ENCODE measurements around the gene RNF149.
"Not testable (repeated sequence)": the region's sequence is repeated elsewhere in the genome, so short reads cannot be mapped to it uniquely, and the experiment has no call there.

RNF149 gene

GRCh38 chr2:101253703-101254450, 54.6 kb downstream of the RNF149 start:
- DNase-seq (ENCODE audit: low read depth): no peak

- DNase-seq (ENCODE audit: low read depth): peak; percentile 70
These were observed 55.3 kb downstream of the RNF149 start for GRCh38 chr2:101253013-101253702.

- peak; percentile 98 for DNase-seq (ENCODE audit: low read depth)
These were observed 56.0 kb downstream of the RNF149 start, which contains the start of gene CNOT11 for GRCh38 chr2:101252408-101253012. Gene CNOT11, plus strand, starts transcription at chr2:101252886. Its CDS starts 79 bp downstream, at chr2:101252965.

GRCh38 chr2:101251844-101252407, 56.6 kb downstream of the RNF149 start:
- no peak for DNase-seq (ENCODE audit: low read depth)

GRCh38 chr2:101251246-101251781, 57.2 kb downstream of the RNF149 start:
- DNase-seq (ENCODE audit: low read depth): not testable (repeated sequence)

- DNase-seq (ENCODE audit: low read depth): no peak
These were observed 58.7 kb downstream of the RNF149 start for GRCh38 chr2:101249826-101250225.

GRCh38 chr2:101248756-101249155, 59.7 kb downstream of the RNF149 start:
- DNase-seq (ENCODE audit: low read depth): not testable (repeated sequence)

- not testable (repeated sequence) for DNase-seq (ENCODE audit: low read depth)
These were observed 63.0 kb downstream of the RNF149 start for GRCh38 chr2:101245468-101245867.

- DNase-seq (ENCODE audit: low read depth): not testable (repeated sequence)
These were observed 63.6 kb downstream of the RNF149 start for GRCh38 chr2:101244899-101245298.

GRCh38 chr2:101244373-101244772, 64.1 kb downstream of the RNF149 start:
- not testable (repeated sequence) for DNase-seq (ENCODE audit: low read depth)

GRCh38 chr2:101241158-101241557, 67.3 kb downstream of the RNF149 start:
- DNase-seq (ENCODE audit: low read depth): no peak

GRCh38 chr2:101240694-101241093, 67.8 kb downstream of the RNF149 start:
- not testable (repeated sequence) for DNase-seq (ENCODE audit: low read depth)

GRCh38 chr2:101239760-101240118, 68.8 kb downstream of the RNF149 start:
- not testable (repeated sequence) for DNase-seq (ENCODE audit: low read depth)

- DNase-seq (ENCODE audit: low read depth): no peak
These were observed 69.4 kb downstream of the RNF149 start for GRCh38 chr2:101238930-101239759.

GRCh38 chr2:101237944-101238343, 70.6 kb downstream of the RNF149 start:
- not testable (repeated sequence) for DNase-seq (ENCODE audit: low read depth)

- DNase-seq (ENCODE audit: low read depth): not testable (repeated sequence)
These were observed 72.5 kb downstream of the RNF149 start for GRCh38 chr2:101235956-101236355.

GRCh38 chr2:101234169-101234938, 74.1 kb downstream of the RNF149 start:
- DNase-seq (ENCODE audit: low read depth): no peak

GRCh38 chr2:101232770-101233169, 75.7 kb downstream of the RNF149 start:
- no peak for DNase-seq (ENCODE audit: low read depth)

GRCh38 chr2:101231937-101232730, 76.4 kb downstream of the RNF149 start:
- no peak for DNase-seq (ENCODE audit: low read depth)

- no peak for DNase-seq (ENCODE audit: low read depth)
These were observed 77.3 kb downstream of the RNF149 start for GRCh38 chr2:101231240-101231639.
